HG02885 (cell line): Measurements from ENCODE around the gene CNTLN.
"Not testable (repeated sequence)": the region's sequence is repeated elsewhere in the genome, so short reads cannot be mapped to it uniquely, and the experiment has no call there.

Experiments
- ATAC-seq: cut with Tn5 transposase; IDR thresholded peaks from one replicate; pipeline ENCODE4 v1.9.1; 2021; ENCODE audit warnings: mild to moderate bottlenecking; ENCODE audit not compliant: unreplicated experiment, poor library complexity

Gene CNTLN

DNA sequence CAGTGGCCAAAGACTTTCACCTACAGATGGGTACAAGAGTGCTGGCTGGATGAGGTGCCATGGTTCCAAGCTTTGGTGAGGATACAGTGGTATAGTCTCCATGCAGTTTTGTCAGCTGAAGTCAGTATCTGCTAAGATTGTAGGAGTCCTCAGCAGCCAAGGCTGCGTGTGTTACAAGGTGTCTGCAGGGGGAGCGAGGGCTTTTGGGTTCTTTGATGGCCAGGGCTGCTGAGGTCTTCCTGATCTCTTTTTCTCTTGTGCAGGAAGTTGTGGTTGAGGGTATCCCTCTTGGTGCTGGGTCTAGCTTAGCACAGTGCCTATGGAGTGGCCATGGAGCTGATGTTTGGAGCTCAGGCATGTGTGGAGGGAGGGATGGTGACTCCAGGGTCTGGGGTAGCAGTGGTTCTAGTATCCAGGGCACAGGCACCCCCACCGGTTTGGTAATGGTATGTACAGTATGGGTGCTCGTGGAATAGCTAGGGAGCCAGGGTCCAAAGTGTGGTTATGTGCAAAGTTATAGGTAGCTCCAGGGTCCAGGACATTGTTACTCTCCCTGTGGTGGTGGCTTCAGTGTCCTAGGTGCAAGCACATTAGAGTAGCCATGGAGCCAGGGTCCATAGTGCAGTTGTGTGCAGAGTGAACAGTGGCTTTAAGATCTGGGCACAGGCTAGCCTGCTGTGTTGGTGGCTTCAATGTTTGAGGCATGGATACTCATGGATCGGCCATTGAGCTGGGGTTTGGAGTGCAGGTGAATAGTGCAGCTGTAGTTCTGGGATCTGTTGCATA, 36.7 kb downstream of the CNTLN start:
- ATAC-seq, result no peak

GRCh38 chr9:17177496-17177895, 42.7 kb downstream of the CNTLN start:
- not testable (repeated sequence) for ATAC-seq

DNA sequence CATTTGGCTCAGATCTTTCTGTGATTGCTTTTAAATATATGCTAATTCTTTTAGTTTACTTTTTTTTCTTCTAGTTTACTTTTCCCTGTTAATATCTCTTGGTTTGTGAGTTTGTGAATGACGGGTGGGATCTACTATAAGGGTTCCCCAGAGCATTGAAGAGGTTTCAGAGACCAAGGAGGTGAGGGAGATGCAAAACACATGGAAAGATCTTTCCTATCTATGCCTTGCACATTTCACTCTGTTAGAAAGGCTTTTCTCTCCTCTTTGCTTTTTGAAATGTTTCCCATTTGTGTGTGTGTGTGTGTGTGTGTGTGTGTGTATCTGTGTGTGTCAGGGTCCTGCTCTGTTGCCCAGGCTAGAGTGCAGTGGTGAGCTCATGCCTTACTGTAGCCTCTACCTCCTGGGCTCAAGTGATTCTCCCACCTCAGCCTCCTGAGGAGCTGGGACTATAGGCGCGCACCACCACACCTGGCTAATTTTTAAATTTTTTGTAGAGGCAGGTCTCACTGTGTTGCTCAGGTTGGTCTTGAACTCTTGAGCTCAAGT, 50.7 kb downstream of the CNTLN start:
- ATAC-seq, result no peak

DNA sequence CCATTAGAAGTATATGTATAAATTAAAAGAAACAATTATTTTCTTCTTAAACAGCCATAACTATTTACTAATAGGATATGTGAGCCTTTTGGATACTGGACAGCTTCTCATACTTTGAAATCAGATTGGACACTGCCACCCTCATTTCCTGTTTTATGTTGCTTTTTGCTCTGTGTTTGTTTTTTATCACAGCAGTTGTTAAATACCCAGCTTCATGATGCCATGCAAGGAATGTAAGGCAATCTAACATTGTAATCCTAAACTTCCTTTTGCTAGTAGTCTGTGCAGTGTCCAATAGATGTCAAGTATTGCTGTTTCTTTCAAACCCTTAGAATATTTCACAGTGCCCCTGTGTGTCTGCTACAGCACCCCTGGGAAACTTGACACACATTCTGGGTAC, 56.2 kb downstream of the CNTLN start:
- ATAC-seq, result no peak

DNA sequence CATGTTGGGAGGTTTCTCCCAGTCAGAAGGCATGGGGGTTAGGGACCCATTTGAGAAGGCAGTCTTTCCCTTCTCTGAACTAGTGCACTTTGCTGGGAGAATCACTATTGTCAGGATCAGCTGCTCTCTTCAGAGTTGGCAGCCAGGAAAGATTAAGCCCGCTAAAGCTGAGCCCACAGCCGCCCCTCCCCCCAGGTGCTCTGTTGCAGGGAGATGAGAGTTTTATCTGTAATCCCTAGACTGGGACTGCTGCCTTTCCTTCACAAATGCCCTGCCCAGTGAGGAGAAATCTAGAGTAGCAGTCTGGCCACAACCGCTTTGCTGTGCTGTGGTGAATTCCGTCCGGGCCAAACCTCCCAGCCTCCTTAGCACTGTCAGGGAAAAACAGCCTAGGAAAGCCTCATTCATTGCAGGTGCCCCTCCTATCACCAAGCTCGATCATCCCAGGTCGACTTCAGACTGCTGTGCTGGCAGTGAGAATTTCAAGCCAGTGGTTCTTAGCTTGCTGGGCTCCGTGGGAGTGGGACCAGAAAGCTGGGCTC, 69.8 kb downstream of the CNTLN start:
- no peak for ATAC-seq

GRCh38 chr9:17216011-17216410, 81.2 kb downstream of the CNTLN start:
- no peak for ATAC-seq

DNA sequence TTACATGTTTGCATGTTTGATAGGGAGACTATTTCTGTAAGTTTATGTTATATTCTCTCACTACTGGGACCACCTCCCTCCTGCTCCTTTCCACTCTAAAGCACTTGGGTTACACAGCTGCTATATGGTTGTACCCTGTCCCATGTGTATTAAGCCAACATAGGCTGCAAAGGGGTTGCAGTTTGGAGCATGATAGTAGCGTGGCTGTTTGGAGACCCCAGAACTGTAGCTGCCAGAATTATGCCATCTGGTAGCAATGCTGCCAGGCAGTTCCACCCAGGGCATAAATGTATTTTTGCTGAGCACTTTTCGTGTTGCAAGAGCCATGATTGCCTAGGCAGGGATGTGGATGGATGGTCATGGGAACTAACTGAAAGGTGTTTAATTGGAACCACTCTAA, 81.8 kb downstream of the CNTLN start:
- no peak for ATAC-seq

DNA sequence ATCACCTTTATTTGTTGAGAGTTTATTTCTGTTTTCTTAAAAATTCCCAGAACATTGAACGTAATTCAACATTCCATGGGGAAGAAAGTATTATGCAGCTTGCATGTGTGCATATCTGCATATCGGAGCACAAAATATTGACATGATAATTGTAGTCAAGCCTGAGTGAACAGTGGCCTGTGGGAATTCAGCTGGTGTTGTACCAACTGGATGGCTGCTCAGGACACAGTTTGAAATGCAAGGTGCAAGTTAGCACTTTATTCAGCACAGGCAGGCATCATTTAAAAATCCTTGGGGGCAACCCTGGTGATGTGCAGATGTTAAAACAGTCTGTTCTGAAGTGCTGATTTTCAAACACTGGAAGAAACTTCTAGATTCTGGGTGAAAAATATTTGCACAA, 82.4 kb downstream of the CNTLN start:
- ATAC-seq, result no peak

- ATAC-seq, result no peak
Measured at GRCh38 chr9:17219261-17219660, 84.4 kb downstream of the CNTLN start.

DNA sequence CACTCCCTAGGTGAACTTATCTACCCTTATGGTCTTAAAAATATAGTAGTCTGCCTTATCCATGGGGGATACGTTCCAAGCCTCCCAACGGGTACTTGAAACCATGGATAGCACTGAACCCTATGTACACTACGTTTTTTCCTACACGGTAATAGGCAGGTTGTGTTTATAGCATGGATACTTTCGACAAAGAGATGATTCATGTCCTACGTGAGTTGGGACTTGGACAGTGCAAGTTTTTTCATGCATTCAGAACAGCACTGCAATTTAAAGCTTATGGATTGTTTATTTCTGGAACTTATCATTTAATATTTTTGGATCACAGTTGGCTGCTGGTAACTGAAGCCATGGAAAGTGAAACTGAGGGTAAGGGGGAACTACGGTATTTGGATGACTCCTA, 88.1 kb downstream of the CNTLN start:
- no peak for ATAC-seq

DNA sequence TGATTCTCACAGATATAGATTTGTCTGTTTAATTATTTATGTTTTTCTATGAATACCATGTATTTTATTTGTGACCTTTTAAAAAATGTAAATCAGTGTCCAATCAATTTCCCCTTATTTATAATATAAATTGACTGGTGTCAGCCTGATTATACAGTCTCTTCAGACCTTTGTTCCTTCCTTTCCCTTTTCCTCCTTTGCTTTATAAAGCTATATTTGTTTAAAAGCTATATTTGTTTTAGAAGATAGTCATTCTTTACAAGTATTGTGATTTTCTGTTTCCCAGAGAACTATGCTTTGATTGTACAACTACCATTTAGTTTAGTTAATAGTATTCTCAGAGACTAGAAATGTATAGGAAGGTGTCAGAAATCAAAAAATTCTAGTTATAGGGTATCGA, 90.6 kb downstream of the CNTLN start:
- ATAC-seq, result no peak

GRCh38 chr9:17229945-17230560, 95.2 kb downstream of the CNTLN start:
- no peak for ATAC-seq

DNA sequence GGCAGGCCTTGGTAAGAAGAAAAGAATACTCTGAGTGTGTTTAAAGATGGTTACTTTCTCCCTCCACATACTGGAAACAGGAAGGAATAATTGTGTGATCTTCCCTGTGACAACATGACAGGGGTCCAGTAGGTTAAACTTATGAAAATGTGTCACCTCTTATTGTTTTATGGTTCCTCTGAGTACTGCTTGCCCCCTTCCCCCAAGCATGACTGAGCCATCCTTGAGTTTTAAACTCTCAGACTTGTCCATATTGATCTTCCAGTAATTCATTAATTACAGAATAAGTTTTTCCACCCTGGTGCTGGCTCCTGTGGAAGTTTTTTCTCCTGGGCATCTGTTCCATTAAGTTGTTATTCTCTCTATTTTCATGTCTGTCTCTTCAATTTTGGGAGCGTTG, 95.8 kb downstream of the CNTLN start:
- no peak for ATAC-seq

GRCh38 chr9:17236147-17236546, 101.3 kb downstream of the CNTLN start:
- ATAC-seq, result no peak

DNA sequence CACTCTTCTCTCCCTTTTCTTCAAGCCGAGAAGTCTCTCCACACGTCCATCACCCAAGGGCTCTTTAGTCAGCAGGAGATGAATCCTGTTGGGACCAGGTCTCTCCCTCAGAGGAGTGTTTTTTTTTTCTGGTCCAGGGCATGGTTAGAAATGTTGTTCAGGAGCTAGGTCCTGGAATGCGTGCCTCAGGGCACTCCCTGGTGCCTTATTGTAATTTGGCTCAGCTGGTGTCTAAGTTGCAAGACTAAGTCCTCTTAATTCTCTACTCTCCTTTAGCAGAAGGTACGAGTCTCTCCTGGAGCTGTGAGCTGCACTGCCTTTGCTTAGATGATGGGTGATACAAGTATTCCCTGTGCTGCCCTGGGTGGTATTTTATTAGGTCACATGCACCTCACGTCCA, 111.9 kb downstream of the CNTLN start:
- ATAC-seq, result no peak

DNA sequence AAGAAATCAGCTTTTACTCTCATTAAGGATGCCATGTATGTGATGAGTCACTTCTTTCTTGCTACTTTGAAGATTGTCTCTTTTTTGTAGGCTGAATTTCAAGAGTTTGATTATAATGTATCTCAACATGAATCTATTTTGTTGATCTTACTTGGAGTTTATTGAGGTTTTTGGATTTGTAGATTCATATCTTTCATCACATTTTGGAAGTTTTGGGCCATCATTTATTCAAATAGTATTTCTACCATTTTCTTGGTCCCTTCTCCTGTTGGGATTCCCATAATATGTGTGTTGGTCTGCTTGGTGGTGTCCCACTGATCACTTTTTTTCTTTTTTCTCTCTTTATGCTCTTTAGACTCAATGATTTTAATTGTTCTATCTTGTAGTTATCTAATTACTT, 116.3 kb downstream of the CNTLN start:
- ATAC-seq, result no peak

- ATAC-seq, result not testable (repeated sequence)
Measured at GRCh38 chr9:17268531-17269188, 133.8 kb downstream of the CNTLN start.

- no peak for ATAC-seq
Measured at GRCh38 chr9:17269799-17270198, 135.0 kb downstream of the CNTLN start.

GRCh38 chr9:17272536-17272935, 137.7 kb downstream of the CNTLN start:
- no peak for ATAC-seq

- ATAC-seq, result no peak
Measured at GRCh38 chr9:17280350-17281012, 145.6 kb downstream of the CNTLN start.
